HepG2 (cell line): Measurements from ENCODE around the gene PODN. TPM values are rescaled to one million over a fixed set of nuclear protein-coding genes. Genes with fewer than 3 reads are reported as not detected.

Source experiments
- ATF6 ChIP-seq: sonication (generic); formaldehyde crosslinking; conservative IDR thresholded peaks from 2 replicates; pipeline ENCODE4 v1.4.0; 2020; ENCODE audit warnings: missing genetic modification reagents
- ATF7 ChIP-seq, 2 experiments: fragments of 450-650 bp in 1 of 2; sonication (generic) in 1 of 2; formaldehyde crosslinking in 1 of 2; IDR thresholded peaks; 2 replicates each; pipeline versions ENCODE4 v1.4.0 to v1.6.1; 2016 to 2020; ENCODE audit warnings: antibody characterized with exemption in 1 of 2, mild to moderate bottlenecking in 1 of 2, missing genetic modification reagents in 1 of 2
- ETV5 ChIP-seq: IDR thresholded peaks from 2 replicates; pipeline ENCODE4 v1.6.1; 2018; ENCODE audit warnings: missing biosample characterization, missing genetic modification reagents, inconsistent platforms, borderline replicate concordance
- HMG20B ChIP-seq: conservative IDR thresholded peaks from 2 replicates; pipeline ENCODE4 v1.6.1; 2016; ENCODE audit warnings: missing genetic modification reagents, missing compliant biosample characterization
- IRF9 ChIP-seq: sonication (generic); formaldehyde crosslinking; IDR thresholded peaks from 2 replicates; pipeline ENCODE4 v1.8.0; 2022; ENCODE audit warnings: missing genetic modification reagents, mild to moderate bottlenecking, borderline replicate concordance
- KDM5B ChIP-seq: sonication (generic); formaldehyde crosslinking; IDR thresholded peaks from 2 replicates; pipeline ENCODE4 v1.4.0; 2020; ENCODE audit warnings: missing genetic modification reagents, mild to moderate bottlenecking, borderline replicate concordance
- NCOA5 ChIP-seq: sonication (generic); formaldehyde crosslinking; IDR thresholded peaks from 2 replicates; pipeline ENCODE4 v1.4.0; 2020; ENCODE audit warnings: missing genetic modification reagents
- PAXIP1 ChIP-seq: sonication (generic); formaldehyde crosslinking; conservative IDR thresholded peaks from 2 replicates; pipeline ENCODE4 v1.4.0; 2020; ENCODE audit warnings: mild to moderate bottlenecking, missing genetic modification reagents, moderate library complexity
- PHB2 ChIP-seq: fragments of 450-650 bp; IDR thresholded peaks from 2 replicates; pipeline ENCODE4 v1.6.1; 2018; ENCODE audit not compliant: partially characterized antibody
- PPARG ChIP-seq: conservative IDR thresholded peaks from 2 replicates; pipeline ENCODE4 v1.6.1; 2016; ENCODE audit warnings: missing biosample characterization, missing genetic modification reagents
- RBM22 ChIP-seq: fragments of 200-400 bp; formaldehyde crosslinking; optimal IDR thresholded peaks from 2 replicates; pipeline ENCODE3; 2017; ENCODE audit warnings: mild to moderate bottlenecking, low read length, moderate library complexity
- RORA ChIP-seq: sonication (generic); formaldehyde crosslinking; IDR thresholded peaks from 2 replicates; pipeline ENCODE4 v1.5.0; 2020; ENCODE audit warnings: mild to moderate bottlenecking, missing genetic modification reagents, moderate library complexity
- SAFB2 ChIP-seq: sonication (generic); formaldehyde crosslinking; IDR thresholded peaks from 2 replicates; pipeline ENCODE4 v1.5.1; 2020; ENCODE audit warnings: missing genetic modification reagents, low read depth, mild to moderate bottlenecking, borderline replicate concordance
- SRF ChIP-seq: IDR thresholded peaks from 2 replicates; pipeline ENCODE4 v1.6.1; 2011; ENCODE audit warnings: mild to moderate bottlenecking, low read depth, low read length, moderate library complexity
- TRIM24 ChIP-seq: sonication (generic); formaldehyde crosslinking; IDR thresholded peaks from 2 replicates; pipeline ENCODE4 v1.8.0; 2022; ENCODE audit warnings: mild to moderate bottlenecking, missing genetic modification reagents
- ZNF205 ChIP-seq: IDR thresholded peaks from 2 replicates; pipeline ENCODE4 v1.6.1; 2018; ENCODE audit warnings: missing biosample characterization, missing genetic modification reagents
- ZNF33A ChIP-seq: sonication (generic); formaldehyde crosslinking; IDR thresholded peaks from 2 replicates; pipeline ENCODE4 v1.5.1; 2020; ENCODE audit warnings: missing genetic modification reagents, mild to moderate bottlenecking, moderate library complexity, borderline replicate concordance
- ZNF687 ChIP-seq: sonication (generic); formaldehyde crosslinking; IDR thresholded peaks from 2 replicates; pipeline ENCODE4 v1.5.1; 2020; ENCODE audit warnings: mild to moderate bottlenecking, missing genetic modification reagents, moderate library complexity
- ZNF703 ChIP-seq: sonication (generic); formaldehyde crosslinking; IDR thresholded peaks from 2 replicates; pipeline ENCODE4 v1.5.1; 2020; ENCODE audit warnings: missing genetic modification reagents, mild to moderate bottlenecking, moderate library complexity, borderline replicate concordance
- polyA plus RNA-seq, 8 experiments: library from polyadenylated mRNA; depleted of rRNA in 3 of 8; stranded (reverse) in 7 of 8; unstranded in 1 of 8; fragments of >200 nt; fragmentation: Illumina TruSeq in 4 of 8; extraction: Trizol in 4 of 8; gene quantifications; 2 replicates each; pipeline versions ENCODE4 v1.2.1 to v1.2.3, GENCODE V29; 2011 to 2016; ENCODE audit warnings: low read depth in 4 of 8, missing spikeins in 1 of 8, mixed read lengths in 1 of 8; ENCODE audit not compliant: insufficient read depth in 1 of 8
- total RNA-seq, 5 experiments: library from RNA; depleted of rRNA; stranded (reverse); fragments of >200 nt; fragmentation: Illumina TruSeq; extraction: Trizol; gene quantifications; 2 replicates each; pipeline ENCODE4 v1.2.3, GENCODE V29; 2016; ENCODE audit warnings: low read depth in 1 of 5

PODN gene
- total and polyA plus RNA-seq, 2 of the 13 experiments (the other 11 are each of a cell fraction or from before 2014, with no cell fraction given), result 0.13 TPM; not detected in 1

GRCh38 chr1:53111073-53111556 lies 49.1 kb downstream of the PODN start (continued):
- TF ChIP-seq ATF7 (IDR thresholded peaks at IDR 0.05) (no peak), ATF7 (CRISPR knock-in tag; IDR thresholded peaks at IDR 0.05) (no peak), PPARG (0 out of 2 replicates have a peak, but pooled peaks have one; percentile 64), HMG20B (no peak), SRF (no peak), PAXIP1 (CRISPR knock-in tag) (peak; percentile 81), RORA (CRISPR knock-in tag) (no peak), ZNF687 (CRISPR knock-in tag) (peak; percentile 96), SAFB2 (peak; percentile 45; the same call in 1 of the 2 replicates), NCOA5 (CRISPR knock-in tag) (no peak), ETV5 (peak; percentile 91; the same call in 1 of the 2 replicates), TRIM24 (CRISPR knock-in tag) (no peak; the same call in 1 of the 2 replicates), IRF9 (0 out of 2 replicates have a peak, but pooled peaks have one; percentile 35), ZNF703 (CRISPR knock-in tag) (no peak), ZNF33A (CRISPR knock-in tag) (no peak), KDM5B (CRISPR knock-in tag) (no peak; the same call in 1 of the 2 replicates), RBM22 (no peak), ATF6 (CRISPR knock-in tag) (0 out of 2 replicates have a peak, but pooled peaks have one; percentile 0), PHB2 (no peak), ZNF205 (CRISPR knock-in tag) (peak; percentile 29; the same call in 1 of the 2 replicates)
